ENCODE measurements around the gene TFF2.

The TFF2 gene

GRCh38 chr21:42311160-42311559 is 39.6 kb downstream of the TFF2 start:
- no peak for DNase-seq
- no peaks in the 10 kb centered on the region for H3K27me3 ChIP-seq (ENCODE audit: insufficient read depth, low read depth, severe bottlenecking)

DNA sequence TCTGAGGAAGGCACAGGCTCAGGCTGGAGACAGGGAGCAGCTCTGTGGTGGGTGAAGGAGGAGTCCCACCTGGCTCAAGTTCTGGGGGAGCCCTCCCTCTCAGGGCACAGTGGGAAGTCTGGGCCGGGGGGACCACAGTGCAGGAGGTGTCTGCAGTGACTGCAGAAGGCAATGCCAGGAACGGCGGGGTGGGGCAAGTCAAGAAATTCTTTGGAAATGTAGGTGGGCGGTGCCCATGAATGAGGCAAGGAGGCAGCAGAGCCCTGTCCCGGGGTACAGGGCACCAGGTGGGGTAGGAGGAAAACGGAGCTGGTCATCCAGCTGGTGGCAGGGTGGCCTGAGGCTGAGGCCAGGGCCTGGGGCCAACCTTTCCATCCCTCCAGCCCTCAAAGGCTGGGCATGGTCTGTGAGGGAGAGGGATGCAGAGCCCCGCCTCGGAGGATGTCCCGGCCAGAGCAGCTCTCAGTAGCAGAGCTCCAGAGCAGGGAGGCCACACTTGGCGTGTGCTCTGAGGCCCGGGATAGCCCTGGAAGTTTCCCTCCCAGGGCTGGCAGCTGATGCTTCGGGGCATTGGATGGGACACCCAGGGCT is 40.3 kb downstream of the TFF2 start:
- H3K36me3 ChIP-seq = no peaks in the 10 kb centered on the region
- H3K27me3 ChIP-seq (ENCODE audit: insufficient read depth, low read depth, severe bottlenecking) = no peaks in the 10 kb centered on the region
- H3K27ac ChIP-seq = no peak overlapping the region
- no peak for DNase-seq
- TF ChIP-seq, protein P1, sequence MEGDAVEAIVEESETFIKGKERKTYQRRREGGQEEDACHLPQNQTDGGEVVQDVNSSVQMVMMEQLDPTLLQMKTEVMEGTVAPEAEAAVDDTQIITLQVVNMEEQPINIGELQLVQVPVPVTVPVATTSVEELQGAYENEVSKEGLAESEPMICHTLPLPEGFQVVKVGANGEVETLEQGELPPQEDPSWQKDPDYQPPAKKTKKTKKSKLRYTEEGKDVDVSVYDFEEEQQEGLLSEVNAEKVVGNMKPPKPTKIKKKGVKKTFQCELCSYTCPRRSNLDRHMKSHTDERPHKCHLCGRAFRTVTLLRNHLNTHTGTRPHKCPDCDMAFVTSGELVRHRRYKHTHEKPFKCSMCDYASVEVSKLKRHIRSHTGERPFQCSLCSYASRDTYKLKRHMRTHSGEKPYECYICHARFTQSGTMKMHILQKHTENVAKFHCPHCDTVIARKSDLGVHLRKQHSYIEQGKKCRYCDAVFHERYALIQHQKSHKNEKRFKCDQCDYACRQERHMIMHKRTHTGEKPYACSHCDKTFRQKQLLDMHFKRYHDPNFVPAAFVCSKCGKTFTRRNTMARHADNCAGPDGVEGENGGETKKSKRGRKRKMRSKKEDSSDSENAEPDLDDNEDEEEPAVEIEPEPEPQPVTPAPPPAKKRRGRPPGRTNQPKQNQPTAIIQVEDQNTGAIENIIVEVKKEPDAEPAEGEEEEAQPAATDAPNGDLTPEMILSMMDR (IDR thresholded peaks at IDR 0.05; ENCODE audit: low read depth, low read length) = no peak
- H3K4me3 ChIP-seq (ENCODE audit: low read depth, low read length) = no peak overlapping the region
- H3K9me3 ChIP-seq (ENCODE audit: severe bottlenecking) = no peaks in the 10 kb centered on the region

More at GRCh38 chr21:42311160-42311559, 39.6 kb downstream of the TFF2 start:
- Histone ChIP-seq H3K27ac (no peak overlapping the region), H3K4me3 (ENCODE audit: low read depth, low read length) (no peak overlapping the region), H3K36me3 (no peaks in the 10 kb centered on the region), H3K9me3 (ENCODE audit: severe bottlenecking) (no peaks in the 10 kb centered on the region)
- TF ChIP-seq, protein P1 (IDR thresholded peaks at IDR 0.05; ENCODE audit: low read depth, low read length) = no peak

- DNase-seq = peak; percentile 85
- H3K4me3 ChIP-seq (ENCODE audit: low read depth, low read length) = peak overlapping the region; percentile 35
- TF ChIP-seq, protein P1 (IDR thresholded peaks at IDR 0.05; ENCODE audit: low read depth, low read length) = peak; percentile 96
- no peaks in the 10 kb centered on the region for H3K27me3 ChIP-seq (ENCODE audit: insufficient read depth, low read depth, severe bottlenecking)
- no peak overlapping the region for H3K27ac ChIP-seq
- no peaks in the 10 kb centered on the region for H3K36me3 ChIP-seq
- no peaks in the 10 kb centered on the region for H3K9me3 ChIP-seq (ENCODE audit: severe bottlenecking)
Observed at GRCh38 chr21:42309753-42310213, 41.0 kb downstream of the TFF2 start.

DNA sequence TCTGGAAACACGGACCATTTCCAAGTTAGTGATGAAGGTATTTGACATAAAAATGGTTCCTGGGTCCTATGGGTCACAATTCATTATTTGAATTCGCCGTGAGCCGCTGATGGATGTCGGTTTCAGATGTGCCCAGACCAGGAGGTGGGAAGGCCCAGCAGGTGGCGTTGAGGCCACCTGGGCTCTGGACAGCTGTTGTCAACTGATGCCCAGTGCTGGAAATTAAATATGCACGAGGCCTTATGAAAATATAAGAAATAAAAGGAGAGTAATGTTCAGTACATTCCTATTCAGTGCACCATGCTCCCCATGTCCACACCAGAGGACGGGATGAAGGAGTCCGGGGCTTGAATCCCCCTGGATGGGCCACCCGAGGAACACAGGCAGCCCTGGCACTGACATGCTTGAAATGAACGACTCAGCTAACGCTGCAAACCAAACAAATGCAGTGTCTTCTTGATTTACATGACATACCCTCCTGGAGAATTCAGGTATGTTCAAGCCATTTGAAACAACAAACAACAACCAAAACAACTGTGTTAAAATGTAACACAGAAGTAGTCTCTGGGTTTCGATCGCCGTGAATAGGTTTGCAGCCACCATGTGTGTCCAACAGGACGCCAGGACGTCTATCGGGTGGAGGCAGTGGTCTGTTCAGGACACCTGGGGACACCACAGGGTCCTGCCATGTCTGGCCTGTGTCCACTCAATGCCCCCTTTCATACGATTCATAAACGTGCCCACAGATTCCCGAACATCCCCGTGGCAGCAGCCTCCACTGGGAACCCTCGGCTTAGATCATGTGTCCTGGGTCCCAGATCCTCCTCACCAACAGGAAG is 41.7 kb downstream of the TFF2 start:
- Histone ChIP-seq H3K4me3 (ENCODE audit: low read depth, low read length) (no peak overlapping the region), H3K27ac (no peak overlapping the region), H3K36me3 (no peaks in the 10 kb centered on the region), H3K27me3 (ENCODE audit: insufficient read depth, low read depth, severe bottlenecking) (no peaks in the 10 kb centered on the region), H3K9me3 (ENCODE audit: severe bottlenecking) (no peaks in the 10 kb centered on the region)
- DNase-seq = no peak
- TF ChIP-seq, protein P1 (IDR thresholded peaks at IDR 0.05; ENCODE audit: low read depth, low read length) = 0 out of 2 replicates have a peak, but pooled peaks have one; percentile 16

GRCh38 chr21:42308161-42308913 is 42.5 kb downstream of the TFF2 start:
- DNase-seq = no peak
- H3K36me3 ChIP-seq = no peaks in the 10 kb centered on the region
- no peaks in the 10 kb centered on the region for H3K27me3 ChIP-seq (ENCODE audit: insufficient read depth, low read depth, severe bottlenecking)
- H3K27ac ChIP-seq = no peak overlapping the region
- TF ChIP-seq, protein P1 (IDR thresholded peaks at IDR 0.05; ENCODE audit: low read depth, low read length) = no peak
- H3K4me3 ChIP-seq (ENCODE audit: low read depth, low read length) = no peak overlapping the region
- no peaks in the 10 kb centered on the region for H3K9me3 ChIP-seq (ENCODE audit: severe bottlenecking)
